Activated CD4-positive, alpha-beta T cell treated with anti-CD3 and anti-CD28 coated beads, Interleukin-2, amount 50 U/mL, for 1 hour (primary cell): ENCODE results near the gene CEND1.

ENCODE experiments used
- DNase-seq: peaks from one replicate; pipeline ENCODE4 v3.0.0-alpha.2; 2020

The CEND1 gene

DNA sequence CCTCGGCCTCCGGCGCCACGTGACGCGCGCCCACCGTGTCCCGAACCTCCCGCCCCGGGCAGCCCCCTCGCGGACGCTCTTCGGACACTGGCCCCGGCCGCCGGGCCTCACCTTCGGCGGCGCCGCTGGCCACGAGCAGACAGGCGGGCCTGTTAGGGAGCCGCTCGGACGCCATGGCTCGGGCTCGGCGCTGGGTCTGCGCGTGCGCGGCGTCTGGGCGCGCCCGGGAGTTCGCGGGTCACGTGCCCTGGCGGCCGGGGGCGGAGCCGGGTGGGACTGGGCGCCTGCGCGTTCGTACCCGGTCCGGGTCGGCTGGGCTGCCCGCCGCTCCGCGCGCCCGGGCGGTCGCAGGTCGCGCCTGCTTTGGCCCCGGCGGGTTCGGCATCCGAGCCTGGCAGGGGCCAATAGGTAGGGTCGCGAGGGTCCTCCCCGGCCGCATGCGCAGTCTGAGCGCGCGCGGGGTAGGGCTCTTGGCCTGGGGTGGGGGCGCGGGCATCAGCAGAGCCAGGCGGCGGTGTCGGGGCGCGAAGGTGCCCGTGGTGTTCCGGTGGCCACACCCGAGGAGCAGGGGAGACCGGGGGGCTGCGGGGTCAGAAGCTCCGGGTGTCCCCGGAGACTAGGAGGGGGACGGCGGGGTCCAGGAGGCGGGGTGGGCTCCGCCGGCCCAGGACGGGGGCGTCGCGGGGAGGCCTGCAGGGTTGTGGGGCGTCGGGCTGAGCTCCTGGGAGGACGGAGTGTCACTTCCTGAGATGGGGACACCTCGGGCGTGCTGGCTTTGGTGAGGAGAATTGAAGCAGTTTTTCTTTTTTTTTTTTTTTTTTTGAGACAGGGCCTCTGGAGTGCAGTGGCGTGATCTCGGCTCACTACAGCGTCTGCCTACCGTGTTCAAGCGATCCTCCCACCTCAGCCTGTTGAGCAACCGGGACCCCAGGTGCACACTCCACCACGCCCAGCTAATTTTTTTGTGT lies 12.3 kb downstream of the CEND1 start, which contains the start of gene GATD1:
Gene GATD1, minus strand, starts transcription at position 200 of the 968 bp plus-strand sequence. Its CDS starts 25 bp downstream, at position 175.
- DNase-seq: peak; percentile 93

DNA sequence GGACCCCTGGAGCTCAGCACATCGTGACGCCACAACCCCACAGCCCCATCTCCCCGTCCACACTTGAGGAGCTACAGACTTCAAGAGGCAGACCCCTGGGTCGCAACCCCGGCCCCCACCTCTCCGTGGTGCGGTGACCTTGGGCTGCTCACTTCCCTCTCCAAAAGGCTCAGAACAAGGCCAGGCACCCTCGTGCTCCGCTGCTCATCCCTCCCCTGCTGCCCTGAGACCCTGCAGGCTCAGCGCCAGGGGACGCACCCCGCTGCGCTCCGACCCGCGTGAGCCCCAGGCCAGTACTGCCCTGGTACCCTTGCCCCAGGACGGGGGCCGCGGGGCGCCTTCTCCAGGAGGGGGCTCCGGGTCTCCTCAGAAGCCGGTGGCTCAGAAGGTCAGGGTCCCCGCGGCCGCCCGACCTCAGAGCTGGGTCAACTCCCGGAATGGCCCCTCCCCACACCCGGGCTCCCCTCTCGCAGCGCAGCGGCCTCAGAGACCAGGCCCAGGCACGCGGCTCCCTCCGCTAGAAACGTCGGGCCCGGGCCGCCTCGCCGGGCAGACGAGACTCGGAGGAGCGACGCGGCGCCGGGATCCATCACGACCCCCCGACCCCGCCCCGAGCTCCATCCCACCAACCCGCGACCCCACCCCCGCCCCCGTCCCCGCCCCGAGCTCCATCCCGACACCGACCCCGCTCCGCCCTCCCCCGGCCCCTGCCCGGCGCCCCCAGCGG lies 13.2 kb downstream of the CEND1 start:
- peak; percentile 27 for DNase-seq

DNA sequence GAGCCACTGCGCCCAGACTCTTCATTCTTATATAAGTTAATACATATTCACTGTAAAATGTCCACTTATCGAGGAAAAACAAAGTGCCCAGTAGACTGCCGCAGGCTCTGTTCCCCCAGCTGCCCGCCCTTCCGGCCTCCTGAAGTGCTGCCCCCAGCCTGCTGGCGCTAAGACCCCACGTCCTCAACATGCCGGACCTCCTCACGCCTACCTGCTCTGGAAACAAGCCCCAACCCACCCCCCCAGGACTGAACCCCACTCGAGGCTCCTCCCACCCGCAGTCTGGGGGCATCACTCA lies 13.7 kb downstream of the CEND1 start:
- DNase-seq: no peak

DNA sequence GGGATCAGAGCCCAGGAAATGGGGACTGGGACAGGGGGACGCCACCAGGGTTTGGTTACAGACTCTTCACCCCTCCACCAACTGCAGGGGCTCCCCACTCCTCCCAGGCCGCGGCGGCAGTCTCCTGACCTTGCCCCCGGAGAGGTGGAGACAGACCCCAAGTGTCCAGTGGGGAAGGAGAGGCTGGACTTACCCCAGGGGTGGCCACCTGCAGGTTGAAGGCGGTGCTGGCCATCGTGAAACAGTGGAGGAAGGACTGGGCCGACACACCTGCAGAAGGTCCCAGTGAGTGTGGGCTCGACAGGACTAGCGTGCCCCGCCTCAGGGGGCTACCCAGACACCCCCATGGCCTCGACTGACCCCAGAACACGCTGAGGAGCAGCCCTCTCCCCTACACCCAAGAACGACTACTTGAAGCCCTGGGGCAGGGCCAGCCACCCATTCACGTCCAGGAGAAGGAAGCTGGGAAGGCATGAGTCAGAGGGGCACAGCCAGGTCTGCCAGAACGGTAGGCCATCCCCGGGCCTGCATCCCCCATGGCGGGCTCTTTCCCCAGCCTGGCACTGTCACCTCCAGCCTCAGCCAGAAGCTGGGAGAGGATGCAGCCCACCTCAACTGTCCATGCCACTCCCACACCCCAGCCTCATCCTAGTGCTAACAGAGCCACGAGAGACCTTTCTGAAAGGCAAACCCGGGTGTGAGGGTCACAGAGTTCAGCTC lies 14.9 kb downstream of the CEND1 start:
- DNase-seq: no peak

DNA sequence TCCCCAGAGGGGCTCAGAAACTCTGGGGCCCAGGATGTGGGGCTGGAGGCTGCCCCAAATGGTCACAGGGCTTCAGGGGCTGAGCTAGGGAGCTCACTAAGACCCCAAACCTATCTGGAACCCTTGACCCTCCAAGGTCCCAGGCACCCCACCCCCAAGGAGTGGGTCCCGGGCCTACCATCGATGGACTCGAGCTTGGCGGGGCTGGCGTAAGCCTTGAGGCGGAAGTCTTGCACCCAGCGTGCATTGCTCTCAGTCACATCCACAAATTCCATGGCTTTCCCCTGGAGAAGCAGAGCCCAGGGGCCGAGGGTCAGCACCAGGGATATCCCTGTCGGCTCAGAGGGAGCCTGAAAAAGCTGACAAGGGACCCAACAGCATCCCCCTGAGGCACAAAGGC lies 16.1 kb downstream of the CEND1 start:
- DNase-seq: no peak

DNA sequence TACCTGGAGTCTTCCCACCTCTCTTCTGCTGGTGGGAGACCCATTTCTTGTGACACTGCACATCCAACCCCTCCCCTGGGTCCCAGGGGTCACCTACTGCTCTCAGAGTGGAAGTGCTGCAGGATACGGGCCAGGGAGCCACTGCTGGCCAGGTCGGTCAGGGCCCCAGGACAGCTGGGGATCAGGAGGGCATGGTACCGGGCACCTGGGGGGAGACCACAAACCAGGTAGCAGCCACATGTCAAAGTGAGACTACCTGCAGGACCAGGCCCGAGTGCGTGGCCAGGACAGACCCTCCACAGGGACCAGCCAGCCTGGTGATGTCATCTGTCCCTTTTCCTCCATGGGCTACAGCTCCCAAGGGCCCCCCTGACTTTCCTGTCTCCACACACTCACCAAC lies 16.5 kb downstream of the CEND1 start:
- no peak for DNase-seq

DNA sequence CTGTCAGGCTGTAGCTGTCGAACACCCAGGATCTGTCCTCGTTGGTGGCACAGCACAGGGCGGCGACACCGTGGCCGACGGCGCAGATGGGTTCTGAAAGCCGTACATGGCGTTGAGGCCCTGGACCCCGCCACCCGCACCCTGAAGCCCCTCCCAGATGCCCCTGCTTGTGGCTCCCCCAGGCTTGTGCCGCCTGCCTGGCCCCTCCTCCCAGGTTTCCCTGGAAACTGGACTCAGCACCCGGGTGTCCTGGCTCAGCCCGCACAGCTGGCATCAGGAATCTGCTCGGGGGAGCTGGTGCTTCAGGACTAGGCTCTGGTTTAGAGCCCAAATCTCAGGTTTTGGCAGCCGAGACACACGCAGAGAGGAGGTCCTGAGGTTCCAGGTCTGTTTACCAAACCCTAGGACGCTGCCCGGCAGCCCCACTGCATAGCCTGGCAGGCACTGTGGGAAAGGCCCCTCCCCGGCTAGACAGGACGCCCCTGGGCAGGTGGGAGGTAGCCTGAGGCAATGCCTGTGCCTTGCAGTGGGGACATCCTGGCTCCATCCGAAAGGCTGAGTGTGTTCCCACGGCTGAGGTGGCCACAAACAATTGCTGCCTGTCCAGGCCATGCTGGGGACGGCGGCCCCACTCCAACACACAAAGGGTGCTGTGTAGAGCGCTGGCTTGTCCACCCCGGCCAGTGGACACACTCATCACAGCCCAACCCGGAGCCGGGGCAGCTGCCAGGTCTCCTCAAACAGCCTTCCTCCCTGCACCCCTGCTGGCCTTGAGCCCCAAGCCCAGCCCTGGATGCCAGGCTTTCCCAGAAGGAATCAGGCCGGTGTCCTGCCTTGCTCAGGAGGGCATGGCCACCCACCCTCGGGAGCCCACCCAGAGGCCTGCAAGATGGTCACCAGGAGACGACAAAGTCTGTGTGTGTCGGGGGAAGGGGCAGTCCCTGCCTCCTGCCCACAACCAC lies 17.2 kb downstream of the CEND1 start:
- DNase-seq: no peak

DNA sequence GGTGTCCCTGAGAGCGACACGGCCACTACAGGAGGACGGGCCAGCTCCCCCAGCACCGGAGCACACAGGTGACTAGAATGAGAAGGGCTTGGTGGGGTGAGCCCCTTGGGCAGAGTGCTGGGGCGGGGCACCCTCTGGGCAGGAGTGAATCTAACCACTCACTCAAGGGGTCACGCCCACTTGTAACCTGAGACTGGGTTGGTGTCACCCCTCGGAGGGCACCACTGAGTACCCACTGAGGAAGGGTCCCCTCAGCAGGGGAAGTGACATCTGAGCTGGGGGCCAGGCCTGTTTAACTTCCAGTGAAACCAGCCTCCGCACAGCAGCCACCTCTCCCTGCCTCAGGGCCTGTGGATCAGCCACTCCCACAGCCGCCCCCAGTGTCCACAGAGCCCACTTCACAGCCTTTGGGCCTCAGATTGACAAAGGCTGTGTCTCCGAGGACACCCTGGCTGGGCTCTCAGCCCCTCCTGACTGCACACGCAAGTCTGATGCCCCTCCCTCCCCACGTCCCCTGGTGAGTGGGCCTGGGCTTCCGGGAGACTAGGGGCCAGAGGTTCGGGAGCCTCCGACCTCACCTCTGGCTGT lies 18.2 kb downstream of the CEND1 start:
- DNase-seq: no peak

DNA sequence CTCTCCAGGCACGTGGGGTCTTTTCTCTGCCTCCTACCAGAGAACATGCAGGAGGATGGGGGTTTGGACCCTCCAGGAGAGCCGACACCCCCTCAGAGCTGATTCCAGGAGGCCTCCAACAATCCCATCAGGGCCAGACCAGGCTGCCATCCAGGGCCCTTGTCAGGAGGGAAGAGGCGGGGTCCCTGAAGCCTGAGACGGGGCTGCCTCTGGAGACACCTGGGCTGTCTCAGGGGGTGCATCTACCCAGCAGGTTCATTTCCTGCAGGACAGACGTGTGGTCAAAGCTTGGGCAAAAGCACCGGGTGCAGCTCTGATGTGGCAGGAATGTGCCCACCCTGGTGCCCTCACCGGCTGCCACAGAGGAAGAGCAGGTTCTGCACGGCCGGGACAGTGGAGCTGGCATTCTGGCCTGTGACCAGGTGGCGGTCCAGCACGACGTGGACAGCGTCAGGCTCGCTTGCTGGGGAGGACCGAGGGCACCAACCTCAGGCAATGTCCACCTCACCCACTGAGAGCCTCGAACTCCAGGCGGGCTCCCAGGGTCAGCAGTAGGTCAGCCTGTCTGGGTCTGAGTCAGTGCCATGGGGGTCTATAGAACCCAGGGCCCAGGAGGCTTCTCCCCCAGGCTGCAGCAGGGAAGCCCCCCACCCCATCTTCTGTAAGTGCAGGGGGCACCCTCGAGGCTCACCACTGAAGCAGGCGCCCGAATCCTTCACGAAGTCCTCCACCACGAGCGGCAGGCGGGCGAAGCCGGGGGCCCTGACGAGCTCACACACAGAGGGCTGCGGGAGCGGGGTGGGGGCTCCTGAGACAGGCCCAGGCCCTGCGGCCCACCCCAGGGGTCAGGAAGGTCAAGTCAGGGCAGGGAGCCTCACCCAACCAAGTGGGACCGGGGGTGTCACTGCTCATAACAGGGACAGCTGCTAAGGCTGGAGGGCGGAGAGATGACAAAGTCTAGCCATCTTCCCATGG lies 19.0 kb downstream of the CEND1 start:
- no peak for DNase-seq

DNA sequence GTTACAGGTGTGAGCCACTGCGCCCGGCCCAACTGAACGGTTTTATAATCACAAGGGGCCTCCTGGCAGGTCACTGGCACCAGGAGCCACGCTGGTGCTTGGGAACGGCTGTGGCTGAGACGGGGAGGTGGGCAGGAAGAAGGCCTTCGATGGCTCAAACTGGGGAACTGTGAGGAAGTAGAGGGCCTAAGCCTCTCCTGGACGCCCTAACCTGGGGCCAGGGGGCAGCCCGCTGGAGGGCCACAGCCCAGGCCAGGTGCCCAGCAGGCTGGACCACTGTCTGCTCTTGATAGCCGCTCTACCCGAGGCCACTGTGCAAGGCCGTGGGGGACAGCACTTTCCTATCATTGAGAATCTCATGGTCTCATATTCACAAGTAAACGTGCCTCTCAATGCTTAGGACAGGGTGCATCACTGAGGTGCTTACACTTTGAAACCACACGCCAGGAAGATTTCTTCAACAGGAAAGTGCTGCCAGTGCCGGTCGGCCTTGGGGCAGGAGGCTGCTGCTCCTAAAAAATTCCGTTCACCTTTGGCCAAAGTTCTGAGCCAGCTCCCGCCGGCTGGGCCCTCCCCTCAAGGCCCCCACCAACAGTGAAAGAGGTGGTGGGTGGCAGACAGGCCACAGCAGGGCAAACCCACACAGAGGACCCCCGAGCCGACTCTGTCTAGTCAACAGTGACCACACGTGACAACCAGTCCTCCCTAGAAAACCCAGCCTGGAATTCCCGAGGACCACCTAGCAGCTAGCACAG lies 19.8 kb downstream of the CEND1 start:
- DNase-seq: no peak

DNA sequence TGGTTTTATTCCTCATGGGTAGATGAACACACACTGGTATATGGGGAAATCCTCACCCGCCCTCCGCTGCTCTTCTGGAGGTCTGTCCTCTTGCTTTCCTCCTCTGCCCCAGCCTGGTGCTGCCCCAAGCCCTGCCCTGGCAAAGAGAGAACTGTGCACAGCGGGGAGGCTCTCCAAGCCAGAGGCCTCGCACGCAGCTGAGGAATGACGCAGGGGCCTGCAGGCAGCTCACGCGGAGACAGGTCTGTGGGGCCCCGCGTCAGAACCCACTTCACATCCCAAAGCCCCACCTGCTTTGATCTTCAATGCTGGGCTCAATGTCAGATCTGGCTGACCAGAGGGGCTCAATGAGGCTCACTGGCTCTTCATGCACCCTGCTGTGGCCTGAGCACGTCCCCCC lies 22.7 kb downstream of the CEND1 start:
- DNase-seq: no peak

DNA sequence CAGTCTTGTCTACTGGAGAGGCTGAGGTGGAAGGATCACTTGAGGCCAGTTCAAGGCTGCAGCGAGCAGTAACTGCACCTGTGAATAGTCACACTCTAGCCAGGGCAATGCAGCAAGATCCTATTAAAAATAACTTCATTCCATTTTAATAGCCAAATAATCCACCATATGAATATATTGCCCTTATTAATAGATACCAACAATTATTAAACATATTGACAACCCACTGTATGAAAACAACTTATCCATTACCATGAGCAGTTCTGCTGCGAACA lies 23.0 kb downstream of the CEND1 start:
- DNase-seq: no peak

DNA sequence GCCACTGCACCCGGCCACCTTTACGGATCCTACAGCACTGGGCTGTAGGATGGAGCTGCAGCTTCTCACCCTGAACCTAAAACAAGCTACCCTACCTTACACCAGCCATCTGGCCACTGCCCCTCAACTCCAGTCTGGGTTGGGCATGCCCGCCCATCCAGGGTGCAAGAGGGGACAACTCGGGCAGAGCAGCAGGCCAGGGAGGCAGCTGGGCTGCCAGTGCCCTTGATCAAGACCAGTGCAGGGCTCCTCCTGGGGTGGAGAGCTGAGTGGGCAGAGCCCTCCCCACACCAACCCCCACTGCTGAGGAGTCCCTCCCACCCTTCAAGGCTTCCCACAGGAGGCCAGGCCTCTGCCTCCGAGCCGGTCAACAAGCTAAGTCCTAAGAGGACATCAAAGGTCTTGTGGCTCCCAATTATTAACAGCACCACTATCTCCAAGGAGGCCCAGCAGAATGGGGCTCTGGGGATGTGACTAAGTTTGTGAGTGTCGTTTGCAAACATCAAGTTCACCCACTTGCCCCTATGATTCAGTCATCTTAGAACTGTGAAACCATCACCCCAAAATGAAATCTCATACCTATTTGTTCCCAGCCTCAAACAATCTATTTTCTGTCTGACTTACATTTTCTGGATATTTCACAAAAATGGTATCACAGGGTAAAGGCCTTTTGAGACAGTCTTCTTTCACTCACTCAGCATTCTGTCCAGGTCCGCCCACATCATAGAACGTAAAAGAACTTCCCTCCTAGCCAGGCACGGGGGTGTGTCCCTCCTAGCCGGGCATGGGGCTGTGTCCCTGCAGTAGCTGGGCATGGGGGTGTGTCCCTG lies 23.6 kb downstream of the CEND1 start:
- no peak for DNase-seq

DNA sequence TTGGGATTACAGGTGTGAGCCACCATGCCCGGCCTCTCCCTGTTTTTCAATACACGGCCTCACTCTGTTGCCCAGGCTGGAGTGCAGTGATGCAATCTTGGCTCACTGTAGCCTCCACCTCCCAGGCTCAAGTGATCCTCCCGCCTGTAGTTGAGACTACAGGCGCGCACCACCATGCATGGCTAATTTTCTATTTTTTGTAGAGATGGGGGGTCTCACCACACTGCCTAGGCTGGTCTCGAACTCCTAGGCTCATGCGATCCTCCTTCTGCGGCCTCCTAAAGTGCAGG lies 24.1 kb downstream of the CEND1 start:
- DNase-seq: no peak

DNA sequence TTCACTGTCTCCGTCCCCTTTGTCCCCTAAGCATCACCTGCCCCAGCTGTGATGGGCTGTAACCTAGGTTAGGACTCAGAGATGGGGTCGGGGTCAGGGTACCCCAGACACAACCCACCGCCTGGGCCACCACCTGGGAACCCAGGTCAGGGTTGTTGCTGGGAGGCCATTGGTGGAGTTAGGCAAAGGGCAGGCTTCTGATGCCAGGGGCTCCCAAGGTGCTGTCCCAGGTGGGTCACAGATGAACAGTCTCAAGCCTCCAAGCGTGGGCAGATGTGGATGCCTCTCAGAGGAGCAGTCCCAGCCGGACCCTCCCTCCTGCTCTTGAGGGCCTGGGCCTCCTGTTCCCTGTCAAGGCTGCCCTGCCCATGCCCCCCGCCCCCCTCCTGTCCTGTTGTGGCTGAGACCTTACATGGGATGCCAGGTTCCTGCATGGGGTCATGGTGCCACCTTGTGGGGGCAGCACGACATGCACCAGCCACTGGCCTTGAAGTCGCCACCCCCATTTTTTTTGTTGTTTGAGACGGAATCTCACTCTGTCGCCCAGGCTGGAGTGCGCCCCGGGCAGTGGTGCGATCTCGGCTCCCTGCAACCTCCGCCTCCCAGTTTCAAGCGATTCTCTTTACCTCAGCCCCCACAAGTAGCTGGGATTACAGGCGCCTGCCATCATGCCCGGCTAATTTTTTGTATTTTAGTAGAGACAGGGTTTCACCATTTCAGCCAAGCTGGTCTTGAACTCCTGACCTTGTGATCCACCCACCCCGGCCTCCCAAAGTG lies 24.7 kb downstream of the CEND1 start:
- peak; percentile 70 for DNase-seq

DNA sequence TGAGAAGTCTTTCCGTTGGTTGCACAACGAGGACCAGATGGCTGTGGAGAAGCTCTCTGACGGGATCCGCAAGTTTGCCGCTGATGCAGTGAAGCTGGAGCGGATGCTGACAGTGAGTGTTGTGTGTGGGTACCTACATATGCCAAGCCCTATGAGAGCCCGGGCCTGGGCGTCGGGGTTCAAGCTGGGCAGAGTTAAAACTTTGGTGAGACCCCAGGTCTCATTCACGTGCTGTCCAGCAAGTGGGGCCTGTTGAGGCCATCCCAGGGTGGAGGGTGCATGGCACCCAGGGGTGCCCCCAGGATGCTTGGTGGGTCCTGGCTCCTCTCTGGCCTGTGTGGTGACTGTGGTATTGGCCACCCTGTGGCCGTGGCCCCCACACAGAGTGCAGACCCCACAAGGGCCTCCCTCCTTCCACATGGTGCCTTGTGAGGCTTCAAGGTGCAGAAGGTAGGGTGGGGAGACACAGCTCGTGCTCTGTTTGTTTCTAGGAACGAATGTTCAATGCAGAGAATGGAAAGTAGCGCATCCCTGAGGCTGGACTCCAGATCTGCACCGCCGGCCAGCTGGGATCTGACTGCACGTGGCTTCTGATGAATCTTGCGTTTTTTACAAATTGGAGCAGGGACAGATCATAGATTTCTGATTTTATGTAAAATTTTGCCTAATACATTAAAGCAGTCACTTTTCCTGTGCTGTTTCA lies 25.4 kb downstream of the CEND1 start:
- no peak for DNase-seq

DNA sequence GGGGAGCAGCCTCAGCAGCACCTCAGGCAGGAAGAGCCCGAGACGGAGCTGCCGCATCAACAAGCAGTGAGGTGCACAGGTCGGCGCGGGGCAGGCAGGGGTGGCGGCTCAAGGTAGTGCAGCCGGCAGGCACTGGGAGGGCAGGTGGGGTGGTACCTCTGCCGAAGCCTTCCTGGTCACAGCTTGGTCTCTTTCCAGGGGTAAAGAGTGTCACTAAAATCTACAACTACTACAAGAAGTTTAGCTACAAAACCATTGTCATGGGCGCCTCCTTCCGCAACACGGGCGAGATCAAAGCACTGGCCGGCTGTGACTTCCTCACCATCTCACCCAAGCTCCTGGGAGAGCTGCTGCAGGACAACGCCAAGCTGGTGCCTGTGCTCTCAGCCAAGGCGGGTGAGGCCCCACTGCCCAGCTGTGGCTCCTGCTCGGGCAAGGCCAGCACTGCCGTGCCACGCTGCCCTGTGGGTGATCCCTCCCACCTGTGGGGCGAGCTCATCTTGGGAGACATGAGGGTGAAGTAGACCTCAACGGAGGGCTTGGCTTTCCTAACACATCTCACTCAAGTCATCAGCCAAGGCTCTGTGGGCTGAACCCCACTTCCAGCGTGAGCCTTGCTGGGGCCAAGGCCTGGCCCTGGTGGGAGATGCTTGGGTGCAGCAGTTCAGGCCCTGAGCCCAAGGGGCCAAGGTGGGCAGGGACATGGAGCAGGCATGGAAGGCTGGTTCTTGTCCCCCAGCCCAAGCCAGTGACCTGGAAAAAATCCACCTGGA lies 26.2 kb downstream of the CEND1 start:
- no peak for DNase-seq
